Choroid plexus epithelial cell (primary cell): ENCODE measurements around the gene KPTN.

Experiments used
- DNase-seq: peaks from one replicate; pipeline ENCODE4 v3.0.0-alpha.2; 2010; ENCODE audit warnings: low read depth
- H3K4me3 ChIP-seq: 2 replicates; pipeline ENCODE4 v1.5.1; 2011; ENCODE audit warnings: low read depth, mild to moderate bottlenecking, control low read depth, low read length, moderate library complexity
- CTCF ChIP-seq: conservative IDR thresholded peaks from 2 replicates; pipeline ENCODE4 v1.5.1; 2011; ENCODE audit warnings: low read depth, mild to moderate bottlenecking, control low read depth, inconsistent platforms, low read length, moderate library complexity

Gene KPTN

DNA sequence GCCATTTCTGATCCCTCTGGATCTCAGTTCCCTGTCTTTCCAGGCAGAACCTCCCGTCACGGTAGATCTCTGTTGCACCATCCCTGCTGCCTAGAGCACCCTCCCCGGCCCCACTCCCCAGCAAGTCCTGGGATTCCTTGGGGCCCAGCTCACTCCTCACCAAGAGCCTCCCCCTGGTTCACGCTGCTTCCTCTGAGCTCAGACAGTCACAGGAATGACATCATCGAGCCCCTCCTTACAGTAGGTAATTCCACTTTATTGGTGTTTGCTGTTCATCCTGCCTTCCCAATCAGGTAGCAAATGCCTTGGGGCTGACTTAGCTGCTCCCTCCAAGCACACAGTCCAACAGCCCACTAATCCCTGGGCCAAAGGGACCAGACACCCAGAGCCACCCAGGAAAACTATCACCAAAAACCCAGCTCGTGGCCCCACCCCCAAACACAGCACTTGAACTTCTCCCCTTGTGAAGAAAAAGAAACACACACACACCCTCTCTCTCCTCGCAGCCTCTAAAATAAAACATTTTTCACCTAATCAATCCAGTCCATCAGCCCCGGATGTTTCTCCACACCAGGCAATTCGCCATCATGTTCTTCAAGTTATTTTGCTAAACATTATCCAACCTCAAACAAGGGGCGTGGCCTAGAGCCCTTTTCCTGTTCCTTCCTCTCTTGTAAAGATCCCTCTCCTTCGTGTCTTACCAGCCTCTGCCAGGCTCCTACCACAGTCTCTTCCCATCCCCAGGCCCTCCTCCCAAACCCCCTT, 28.3 kb upstream of the KPTN start:
- peak overlapping the region; percentile 40 for H3K4me3 ChIP-seq
- DNase-seq = peak; percentile 45
- TF ChIP-seq CTCF = no peak

GRCh38 chr19:47511681-47512080, 27.7 kb upstream of the KPTN start:
- no peak for TF ChIP-seq CTCF
- no peak overlapping the region for H3K4me3 ChIP-seq
- peak; percentile 61 for DNase-seq

DNA sequence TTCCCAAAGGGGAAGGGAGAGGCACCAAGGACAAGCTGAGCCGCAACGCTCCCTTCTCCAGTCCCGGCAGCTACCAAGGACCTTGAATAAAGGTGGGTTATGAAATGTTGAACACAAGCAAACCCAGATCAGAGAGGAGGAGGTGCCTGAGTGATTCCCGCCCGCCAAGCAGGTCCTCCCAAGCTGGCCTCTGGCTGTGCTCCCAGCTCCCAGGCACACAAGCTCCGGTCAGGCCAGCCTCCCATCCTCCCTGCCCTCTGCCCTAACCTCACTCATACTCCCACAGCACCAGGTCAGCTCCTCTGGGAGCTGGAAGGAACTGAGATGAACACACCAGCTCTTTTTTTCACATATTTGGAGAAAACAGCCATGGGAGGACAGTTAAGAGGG, 27.1 kb upstream of the KPTN start:
- no peak for TF ChIP-seq CTCF
- DNase-seq = no peak
- H3K4me3 ChIP-seq = no peak overlapping the region

DNA sequence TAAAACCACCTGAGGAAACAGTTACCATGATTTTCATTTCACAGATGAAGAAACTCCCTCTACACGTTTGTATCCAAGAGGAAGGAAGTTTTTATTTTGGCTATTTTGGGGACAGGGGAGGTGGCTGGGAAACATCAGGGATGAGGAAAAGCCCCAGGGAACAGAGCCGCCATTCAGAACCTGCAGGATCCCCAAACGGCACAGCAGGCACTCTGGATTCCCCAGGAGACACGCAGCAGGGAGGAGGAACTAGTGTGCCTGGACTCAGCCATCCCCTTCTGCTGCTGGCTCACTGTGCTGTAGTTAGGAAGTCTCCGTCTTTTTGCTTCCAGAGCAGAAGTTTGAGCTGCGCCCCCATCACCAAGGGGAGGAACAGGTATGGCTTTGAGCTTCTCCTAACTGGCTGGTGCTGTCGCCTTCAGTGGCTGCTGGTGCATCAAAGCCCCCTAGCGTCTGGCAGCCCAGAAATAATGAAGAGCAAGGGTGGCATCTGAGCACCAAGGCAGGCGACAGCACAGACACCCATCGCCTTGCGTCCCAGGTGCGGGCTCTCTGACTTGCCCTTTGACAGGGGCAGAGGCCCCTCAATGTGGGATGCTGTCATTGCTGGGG, 26.6 kb upstream of the KPTN start:
- peak; percentile 3 for TF ChIP-seq CTCF
- no peak overlapping the region for H3K4me3 ChIP-seq
- DNase-seq = no peak

DNA sequence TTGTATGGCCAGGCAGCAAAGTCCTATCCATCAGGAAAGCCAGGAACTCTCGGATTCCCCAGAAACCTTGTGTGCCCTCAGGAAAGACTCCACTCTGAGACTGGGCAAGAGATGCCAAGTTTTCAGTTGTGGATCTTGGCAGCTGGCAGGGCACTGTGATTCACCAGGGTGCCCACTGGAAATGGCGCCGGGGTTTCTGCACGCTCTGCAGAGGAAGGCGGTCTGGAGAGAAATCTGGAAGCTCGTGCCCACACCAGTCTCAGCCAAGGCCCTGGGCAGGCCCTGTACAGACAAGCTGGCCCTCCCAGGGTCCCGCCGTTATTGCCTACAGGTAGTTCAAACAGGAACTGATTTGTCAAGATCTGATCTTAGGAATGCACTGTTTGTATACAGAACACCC, 26.0 kb upstream of the KPTN start:
- TF ChIP-seq CTCF = no peak
- H3K4me3 ChIP-seq = no peak overlapping the region
- no peak for DNase-seq

- H3K4me3 ChIP-seq = no peak overlapping the region
- TF ChIP-seq CTCF = no peak
- no peak for DNase-seq
Observed at GRCh38 chr19:47509170-47509847, 25.3 kb upstream of the KPTN start.
